ENCODE measurements around the gene MKRN3.

DNA sequence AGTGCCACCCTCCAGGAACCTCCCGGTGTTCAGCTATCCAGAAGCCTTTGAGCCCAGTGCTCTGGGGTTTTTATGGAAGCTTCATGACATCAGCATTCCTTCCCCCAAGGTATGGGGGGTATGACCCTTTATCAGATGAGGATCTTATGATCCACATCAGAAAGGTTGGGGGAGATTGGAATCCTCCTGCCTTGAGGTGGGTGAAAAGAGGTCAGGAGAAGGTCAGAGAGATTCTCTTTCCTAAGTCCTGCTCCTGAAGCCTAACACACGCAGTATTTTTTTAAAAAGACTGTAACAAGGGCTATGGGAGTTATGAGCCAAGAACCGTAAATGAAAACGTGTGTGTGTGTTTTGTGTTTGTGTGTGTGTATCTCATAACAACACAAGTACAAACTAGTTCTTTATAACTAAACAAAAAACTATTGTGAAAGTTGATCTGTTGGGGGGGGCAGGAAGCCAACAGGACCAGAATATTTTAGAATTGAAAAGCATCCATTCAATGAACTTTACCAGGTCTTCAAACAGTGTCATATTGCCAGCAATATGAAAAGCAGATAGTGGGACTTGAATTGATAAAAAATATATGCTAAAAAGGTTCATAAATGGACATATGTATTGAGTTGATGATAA lies 13.2 kb downstream of the MKRN3 start:
- TF ChIP-seq, protein P1, sequence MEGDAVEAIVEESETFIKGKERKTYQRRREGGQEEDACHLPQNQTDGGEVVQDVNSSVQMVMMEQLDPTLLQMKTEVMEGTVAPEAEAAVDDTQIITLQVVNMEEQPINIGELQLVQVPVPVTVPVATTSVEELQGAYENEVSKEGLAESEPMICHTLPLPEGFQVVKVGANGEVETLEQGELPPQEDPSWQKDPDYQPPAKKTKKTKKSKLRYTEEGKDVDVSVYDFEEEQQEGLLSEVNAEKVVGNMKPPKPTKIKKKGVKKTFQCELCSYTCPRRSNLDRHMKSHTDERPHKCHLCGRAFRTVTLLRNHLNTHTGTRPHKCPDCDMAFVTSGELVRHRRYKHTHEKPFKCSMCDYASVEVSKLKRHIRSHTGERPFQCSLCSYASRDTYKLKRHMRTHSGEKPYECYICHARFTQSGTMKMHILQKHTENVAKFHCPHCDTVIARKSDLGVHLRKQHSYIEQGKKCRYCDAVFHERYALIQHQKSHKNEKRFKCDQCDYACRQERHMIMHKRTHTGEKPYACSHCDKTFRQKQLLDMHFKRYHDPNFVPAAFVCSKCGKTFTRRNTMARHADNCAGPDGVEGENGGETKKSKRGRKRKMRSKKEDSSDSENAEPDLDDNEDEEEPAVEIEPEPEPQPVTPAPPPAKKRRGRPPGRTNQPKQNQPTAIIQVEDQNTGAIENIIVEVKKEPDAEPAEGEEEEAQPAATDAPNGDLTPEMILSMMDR (IDR thresholded peaks at IDR 0.05) = no peak
- no peak for TF ChIP-seq POLR2A (IDR thresholded peaks at IDR 0.05)

Data from right lobe of liver (tissue), 4 donors.